Heart left ventricle (tissue), 16 donors: Measurements from ENCODE around the gene MARK3. TPM values are rescaled to one million over a fixed set of nuclear protein-coding genes. Genes with fewer than 3 reads are reported as not detected.

Experiments used
- ATAC-seq, 4 donors: fragments of 200-7000 bp; cut with Tn5 transposase; one replicate each; pipeline ENCODE4 v1.9.1; 2020 to 2022; ENCODE audit warnings: moderate library complexity in 4 of 4, mild to moderate bottlenecking in 3 of 4, moderate number of reproducible peaks in 1 of 4
- DNase-seq, 5 donors: peaks; one replicate each; pipeline ENCODE4 v3.0.0-alpha.2; 2020
- H3K27ac ChIP-seq, 12 donors: fragments of 200-600 bp; sonication (generic) in 4 of 12; one replicate each; pipeline versions ENCODE4 v1.5.0 to v1.8.0; 2016 to 2022; ENCODE audit warnings: mild to moderate bottlenecking in 2 of 12
- H3K27me3 ChIP-seq, 9 donors: fragments of 200-600 bp; sonication (generic) in 2 of 9; one replicate each; pipeline versions ENCODE4 v1.5.1 to v1.8.0; 2016 to 2022; ENCODE audit warnings: mild to moderate bottlenecking in 3 of 9
- H3K36me3 ChIP-seq, 9 donors: fragments of 200-600 bp; sonication (generic) in 2 of 9; one replicate each; pipeline versions ENCODE4 v1.5.0 to v1.8.0; 2018 to 2022; ENCODE audit warnings: mild to moderate bottlenecking in 2 of 9
- H3K4me1 ChIP-seq, 12 donors: fragments of 200-600 bp; sonication (generic) in 4 of 12; one replicate each; pipeline versions ENCODE4 v1.5.0 to v1.8.0; 2016 to 2022; ENCODE audit warnings: mild to moderate bottlenecking in 3 of 12
- H3K4me3 ChIP-seq, 12 donors: fragments of 200-600 bp; sonication (generic) in 4 of 12; one replicate each; pipeline versions ENCODE4 v1.5.0 to v1.8.0; 2017 to 2022; ENCODE audit warnings: mild to moderate bottlenecking in 9 of 12, moderate library complexity in 4 of 12
- H3K9me3 ChIP-seq, 12 donors: fragments of 200-600 bp; sonication (generic) in 4 of 12; one replicate each; pipeline versions ENCODE4 v1.5.0 to v1.8.0; 2016 to 2022; ENCODE audit warnings: mild to moderate bottlenecking in 1 of 12
- POLR2A ChIP-seq, 2 donors: fragments of 450-650 bp; IDR thresholded peaks; one replicate each; pipeline ENCODE4 v1.6.1; 2017; ENCODE audit warnings: antibody characterized with exemption in 2 of 2, mild to moderate bottlenecking in 2 of 2, moderate library complexity in 2 of 2
- WGBS, 4 donors: extraction: QIAGEN DNeasy Blood & Tissue Kit in 2 of 4; methylation state at CpG; one replicate each; pipeline versions ENCODE4 v1.1.5 to v1.1.7; 2013 to 2018; 5-methylcytosine and 5-hydroxymethylcytosine counted together
- intact Hi-C, 10 donors: fragments of 100-400 bp; cut with DNase I; formaldehyde crosslinking; loops; one replicate each; pipeline versions ENCODE4 v1.11.1 to v1.14.2; 2022
- polyA plus RNA-seq, 2 donors: library from polyadenylated mRNA; stranded (reverse); fragments of 200-250 nt; gene quantifications; one replicate each; pipeline ENCODE4 v1.2.3, GENCODE V29; 2013
- total RNA-seq, 9 donors: library from RNA; depleted of rRNA in 2 of 9; stranded (reverse); fragments of >200 nt in 2 of 9; fragmentation: NEBNext Ultra II Directional in 3 of 9; extraction: Animal tissue kit (Norgen Biotek cat#: 25700) in 3 of 9; gene quantifications; one replicate each; pipeline versions ENCODE4 v1.1.0 to v1.2.4, GENCODE V29; 2016 to 2023
- TF ChIP-seq, protein P1 (sequence below), 12 donors: fragments of 200-600 bp; sonication (generic) in 4 of 12; IDR thresholded peaks; one replicate each; pipeline versions ENCODE4 v1.5.0 to v1.8.0; 2018 to 2022; ENCODE audit warnings: antibody characterized with exemption in 12 of 12, mild to moderate bottlenecking in 5 of 12
- donor health status: ischemic (EF 13 %, LVEDD 7.1; RV severe dilation, severe dysfunction).
- donor health status: healthy with polysubstance abuse.
- donor health status: DM: no; HTN: yes; CAD: no.
- donor health status: DM: no; HTN: no; CAD: no.
- donor health status: ischemic (EF 25% LVEDD 6.9; RV normal size, moderate dysfunction).
- donor health status: ischemic (EF 25% LVEDD 5.7; RV mildly dilated, moderate dysfunction).
- donor health status: healthy.
- donor health status: DM: yes; HTN: yes; CAD: no.
- donor health status: ischemic (EF 35%, LVEDD 5.7; RV mildly dilated, moderate dysfunction).
- donor health status: nonischemic (EF 11% LVEDD 7.7; RV severe dilation, severe dysfunction).
- donor health status: DM: yes; HTN: yes; CAD: no.
- donor health status: PGD.
- donor health status: ischemic (EF 29% LVEDD 5.4; RV normal size, mild dysfunction).
- donor health status: nonischemic (EF 23%, LVEDD 6.1; RV moderate dilation, normal function).

MARK3 gene
- total and polyA plus RNA-seq, 11 donors, result 54.0 to 156 (median 111) TPM

DNA sequence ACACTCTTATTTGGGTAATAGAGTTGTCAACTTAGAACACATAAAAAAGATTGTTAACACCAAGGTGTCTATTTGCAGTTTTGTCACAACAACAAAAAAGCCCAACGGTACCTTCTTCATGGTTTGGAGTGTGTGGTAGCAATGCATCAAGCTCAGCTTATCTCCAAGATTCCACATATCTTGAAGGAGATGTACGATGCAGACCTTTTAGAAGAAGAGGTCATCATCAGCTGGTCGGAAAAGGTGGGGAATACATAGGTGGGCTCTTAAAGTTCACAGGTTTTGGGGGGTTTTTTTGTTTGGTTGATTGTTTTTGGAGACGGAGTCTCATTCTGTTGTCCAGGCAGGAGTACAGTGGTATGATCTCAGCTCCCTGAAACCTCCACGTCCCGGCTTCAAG is 45.7 kb upstream of the MARK3 start:
- 78 to 86% (median 81%) methylated on average over 6 of the region's 6 CpGs for WGBS, 4 donors
- Histone ChIP-seq H3K9me3 (no peaks in the 10 kb centered on the region), H3K27me3 (no peaks in the 10 kb centered on the region), H3K4me1 (peaks cover 4 to 37% (median 23%) of the 10 kb centered on the region in 12 donors), H3K4me3 (no peak overlapping the region), H3K36me3 (peaks cover 5 to 94% (median 92%) of the 10 kb centered on the region in 9 donors), H3K27ac (no peak overlapping the region)
- DNase-seq (no peak), ATAC-seq (no peak)
- TF ChIP-seq, protein P1, sequence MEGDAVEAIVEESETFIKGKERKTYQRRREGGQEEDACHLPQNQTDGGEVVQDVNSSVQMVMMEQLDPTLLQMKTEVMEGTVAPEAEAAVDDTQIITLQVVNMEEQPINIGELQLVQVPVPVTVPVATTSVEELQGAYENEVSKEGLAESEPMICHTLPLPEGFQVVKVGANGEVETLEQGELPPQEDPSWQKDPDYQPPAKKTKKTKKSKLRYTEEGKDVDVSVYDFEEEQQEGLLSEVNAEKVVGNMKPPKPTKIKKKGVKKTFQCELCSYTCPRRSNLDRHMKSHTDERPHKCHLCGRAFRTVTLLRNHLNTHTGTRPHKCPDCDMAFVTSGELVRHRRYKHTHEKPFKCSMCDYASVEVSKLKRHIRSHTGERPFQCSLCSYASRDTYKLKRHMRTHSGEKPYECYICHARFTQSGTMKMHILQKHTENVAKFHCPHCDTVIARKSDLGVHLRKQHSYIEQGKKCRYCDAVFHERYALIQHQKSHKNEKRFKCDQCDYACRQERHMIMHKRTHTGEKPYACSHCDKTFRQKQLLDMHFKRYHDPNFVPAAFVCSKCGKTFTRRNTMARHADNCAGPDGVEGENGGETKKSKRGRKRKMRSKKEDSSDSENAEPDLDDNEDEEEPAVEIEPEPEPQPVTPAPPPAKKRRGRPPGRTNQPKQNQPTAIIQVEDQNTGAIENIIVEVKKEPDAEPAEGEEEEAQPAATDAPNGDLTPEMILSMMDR (IDR thresholded peaks at IDR 0.05), result no peak
- TF ChIP-seq POLR2A (IDR thresholded peaks at IDR 0.05), result no peak
- intact Hi-C loops, result loop anchor here in 4 of 10 donors (5.0 to 10.0 kb wide), 3 partner anchors 43 to 48 kb away; partner anchors contain the start of gene MARK3 (in 3 of the 4)

DNA sequence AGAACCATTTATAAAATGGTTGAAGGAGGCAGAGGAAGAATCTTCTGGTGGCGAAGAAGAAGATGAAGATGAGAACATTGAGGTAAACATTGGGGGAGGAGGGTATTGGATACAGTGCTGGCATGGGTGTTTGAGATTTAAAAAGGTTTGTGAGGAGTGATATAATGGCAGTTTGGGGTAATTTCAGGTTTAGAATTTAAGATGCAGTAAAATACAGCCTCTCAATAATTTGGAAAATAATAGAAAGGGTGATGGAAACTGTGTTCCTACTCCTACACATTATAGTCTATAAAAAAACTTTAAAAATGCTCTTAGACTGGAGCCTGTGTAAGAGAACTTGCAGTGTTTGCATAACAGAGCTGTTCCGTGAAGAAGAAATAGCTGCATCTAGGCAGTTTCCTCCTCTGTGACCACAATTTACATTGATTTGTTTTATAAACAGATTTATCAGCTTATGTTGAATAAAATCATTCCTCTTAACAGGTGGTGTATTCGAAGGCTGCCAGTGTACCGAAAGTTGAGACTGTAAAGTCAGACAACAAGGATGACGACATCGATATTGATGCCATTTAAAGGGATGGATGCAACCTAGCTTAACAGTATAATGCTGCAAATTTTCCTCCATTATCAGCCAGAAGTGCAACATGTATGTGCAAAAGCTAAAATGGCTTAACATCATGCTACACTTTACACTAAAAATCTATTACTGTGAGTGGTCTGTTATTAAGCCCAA is 44.6 kb upstream of the MARK3 start:
- WGBS, 4 donors, result 83 to 90% (median 86%) methylated on average over 6 of the region's 6 CpGs
- ATAC-seq (no peak), DNase-seq (no peak)
- Histone ChIP-seq H3K9me3 (no peaks in the 10 kb centered on the region), H3K27ac (no peak overlapping the region), H3K27me3 (no peaks in the 10 kb centered on the region), H3K36me3 (peaks cover 5 to 100% (median 97%) of the 10 kb centered on the region in 9 donors), H3K4me1 (peaks cover 4 to 32% (median 18%) of the 10 kb centered on the region in 12 donors), H3K4me3 (no peak overlapping the region)
- intact Hi-C loops, result loop anchor here in 1 of 10 donors (5.0 kb wide), 1 partner anchor 42 kb away; no protein-coding TSS in a partner anchor
- no peak for TF ChIP-seq POLR2A (IDR thresholded peaks at IDR 0.05)
- TF ChIP-seq, protein P1 (IDR thresholded peaks at IDR 0.05), result no peak

DNA sequence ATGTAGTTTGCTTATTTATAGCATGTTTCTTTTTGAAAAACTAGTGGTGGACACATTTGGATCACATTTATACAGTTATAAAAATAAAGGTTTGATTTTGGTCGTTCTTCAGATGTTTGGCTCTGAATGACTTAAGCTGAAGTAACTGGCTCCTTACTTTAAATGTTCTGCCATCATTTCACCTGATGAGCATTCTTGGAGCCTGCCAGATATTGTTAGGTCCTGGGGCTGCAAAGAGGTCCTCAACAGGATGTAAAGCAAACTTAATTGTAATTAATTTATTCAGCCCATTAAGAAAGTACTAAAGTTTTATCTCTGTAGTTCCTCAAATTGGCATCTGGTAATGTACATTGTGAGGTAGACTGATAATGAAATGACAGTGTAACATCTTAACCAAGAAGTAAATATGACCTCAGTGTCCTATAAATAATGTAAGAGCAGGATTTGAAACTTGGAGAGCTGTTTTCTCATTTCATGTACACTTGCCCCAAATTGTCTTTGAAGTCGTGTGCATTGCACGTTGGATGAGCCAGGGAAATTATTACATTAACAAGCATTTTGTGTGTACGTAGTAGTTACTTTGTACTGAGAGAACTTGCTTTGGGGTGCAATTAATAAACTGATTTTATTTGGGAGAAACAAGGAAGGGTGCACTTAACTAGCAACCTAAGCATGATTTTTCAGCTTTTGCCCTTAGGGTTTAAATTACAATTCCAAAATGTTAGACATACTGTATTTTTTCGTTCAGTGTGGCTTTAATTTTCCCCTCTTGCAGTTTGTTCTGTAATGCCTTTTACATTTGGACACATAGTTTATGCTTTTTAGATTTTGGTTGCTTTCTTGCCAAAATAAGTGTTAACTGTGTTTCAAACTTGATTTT is 43.7 kb upstream of the MARK3 start:
- DNase-seq (no peak), ATAC-seq (no peak)
- no peak overlapping the region for H3K4me3 ChIP-seq
- whole genome bisulfite sequencing, 4 donors, result 57 to 81% (median 73%) methylated on average over 5 of the region's 5 CpGs
- peaks cover 0 to 24% (median 10%) of the 10 kb centered on the region in 12 donors for H3K4me1 ChIP-seq
- no peaks in the 10 kb centered on the region for H3K27me3 ChIP-seq
- H3K36me3 ChIP-seq, result peaks cover 2 to 92% (median 88%) of the 10 kb centered on the region in 9 donors
- no peaks in the 10 kb centered on the region for H3K9me3 ChIP-seq
- H3K27ac ChIP-seq, result no peak overlapping the region
- TF ChIP-seq, protein P1 (IDR thresholded peaks at IDR 0.05), result no peak
- no peak for TF ChIP-seq POLR2A (IDR thresholded peaks at IDR 0.05)
- intact Hi-C loops, result loop anchor here in 1 of 10 donors (5.0 kb wide), 1 partner anchor 41 kb away; no protein-coding TSS in a partner anchor
